OCI-LY7 (cell line): ENCODE results near the gene TGFBR1. TPM values are rescaled to one million over a fixed set of nuclear protein-coding genes. Genes with fewer than 3 reads are reported as not detected.

Experiments
- BruUV-seq: library from RNA; stranded (reverse); fragments of 400-500 nt; replicated peaks from 2 replicates; lab custom pipeline; 2021; lab: Mats Ljungman, UMichigan
- CTCF ChIA-PET: fragments of 300-600 bp; sonication (Branson Sonifier 250); formaldehyde crosslinking; loops from one replicate; lab custom pipeline; 2022; ENCODE audit warnings: antibody characterized with exemption; ENCODE audit not compliant: unreplicated experiment; lab: Charles Lee
- POLR2A ChIA-PET: fragments of 300-600 bp; sonication (Branson Sonifier 250); formaldehyde crosslinking; loops from one replicate; lab custom pipeline; 2022; ENCODE audit warnings: antibody characterized with exemption; lab: Charles Lee
- DNase-seq: peaks from one replicate; pipeline ENCODE4 v3.0.0-alpha.2; 2015; ENCODE audit warnings: low spot score
- H2AFZ ChIP-seq: fragments of 200-600 bp; sonication (generic), shearing (Covaris generic); 2 replicates; pipeline ENCODE4 v1.6.1; 2014; ENCODE audit warnings: mild to moderate bottlenecking, antibody characterized with exemption, low read length, moderate library complexity
- H3K27ac ChIP-seq: fragments of 200-600 bp; sonication (generic); 2 replicates; pipeline ENCODE4 v1.5.1; 2014; ENCODE audit warnings: mixed run types, low read depth, mild to moderate bottlenecking, moderate library complexity, low read length, inconsistent platforms; ENCODE audit not compliant: poor library complexity, severe bottlenecking
- H3K36me3 ChIP-seq: fragments of 200-600 bp; sonication (generic); 2 replicates; pipeline ENCODE4 v1.6.1; 2014; ENCODE audit warnings: mild to moderate bottlenecking, antibody characterized with exemption, low read length, moderate library complexity, mixed read lengths; ENCODE audit not compliant: insufficient read depth
- H3K4me1 ChIP-seq: fragments of 200-600 bp; sonication (generic); 2 replicates; pipeline ENCODE4 v1.5.1; 2014; ENCODE audit warnings: mild to moderate bottlenecking, low read length; ENCODE audit not compliant: insufficient read depth, poor library complexity, severe bottlenecking
- H3K4me2 ChIP-seq: fragments of 200-600 bp; sonication (generic); 2 replicates; pipeline ENCODE4 v1.6.1; 2014; ENCODE audit warnings: mild to moderate bottlenecking, low read length
- H3K4me3 ChIP-seq: fragments of 200-600 bp; sonication (generic); 2 replicates; pipeline ENCODE4 v1.5.1; 2014; ENCODE audit warnings: mild to moderate bottlenecking, low read depth, low read length; ENCODE audit not compliant: poor library complexity, severe bottlenecking
- H3K79me2 ChIP-seq: fragments of 200-600 bp; sonication (generic); 2 replicates; pipeline ENCODE4 v1.6.1; 2016; ENCODE audit warnings: low read depth, mild to moderate bottlenecking, low read length, moderate library complexity, mixed read lengths; ENCODE audit not compliant: insufficient read depth
- H3K9me2 ChIP-seq: fragments of 200-600 bp; sonication (generic); 2 replicates; pipeline ENCODE4 v1.6.1; 2016; ENCODE audit warnings: mild to moderate bottlenecking, low read length, mixed read lengths; ENCODE audit not compliant: insufficient read depth
- H3K9me3 ChIP-seq: fragments of 200-600 bp; sonication (generic); 2 replicates; pipeline ENCODE4 v1.6.1; 2014; ENCODE audit warnings: mild to moderate bottlenecking, mixed run types, low read length, mixed read lengths
- H4K20me1 ChIP-seq: fragments of 200-600 bp; sonication (generic); 2 replicates; pipeline ENCODE4 v1.6.1; 2014; ENCODE audit warnings: mild to moderate bottlenecking, antibody characterized with exemption, low read length, moderate library complexity, mixed read lengths; ENCODE audit not compliant: insufficient read depth
- CTCF ChIP-seq: fragments of 200-600 bp; sonication (generic); conservative IDR thresholded peaks from 2 replicates; pipeline ENCODE4 v1.5.1; 2014; ENCODE audit warnings: mild to moderate bottlenecking, antibody characterized with exemption, low read length, moderate library complexity, mixed read lengths
- EZH2phosphoT487 ChIP-seq: fragments of 200-600 bp; sonication (generic); IDR thresholded peaks from 2 replicates; pipeline ENCODE4 v1.6.1; 2018; ENCODE audit warnings: low read depth, borderline replicate concordance, mild to moderate bottlenecking, mixed run types, antibody characterized with exemption, low read length, moderate library complexity, mixed read lengths
- intact Hi-C: fragments of 100-400 bp; cut with micrococcal nuclease; formaldehyde crosslinking; loops from one replicate; pipeline ENCODE4 v1.10.0; 2022; ENCODE audit not compliant: unreplicated experiment
- total RNA-seq, 2 experiments: library from RNA; depleted of rRNA in 1 of 2; stranded (reverse); fragments of >200 nt in 1 of 2; shearing (Covaris generic) in 1 of 2; gene quantifications; 2 replicates each; pipeline ENCODE4 v1.2.3, GENCODE V29; 2014 to 2022

The TGFBR1 gene
- total RNA-seq, 2 experiments from 2014 or later = 13.6 to 36.7 TPM

- Histone ChIP-seq H4K20me1 (no peaks in the 10 kb centered on the region), H3K9me3 (peaks cover 6% of the 10 kb centered on the region; the same call in 1 of the 2 replicates), H3K9me2 (no peaks in the 10 kb centered on the region), H2AFZ (no peak overlapping the region), H3K4me2 (peak overlapping the region; percentile 2; the same call in 1 of the 2 replicates), H3K36me3 (peaks cover 15% of the 10 kb centered on the region; the same call in 1 of the 2 replicates), H3K79me2 (peaks cover 83% of the 10 kb centered on the region), H3K4me1 (peaks cover 95% of the 10 kb centered on the region), H3K27ac (no peak overlapping the region), H3K4me3 (no peak overlapping the region)
- ChIA-PET CTCF (no interaction called here), POLR2A (interaction anchor here (0.8 to 1.1 kb wide), 6 partner anchors 12 to 1231 kb away, joined by 3 to 5 read pairs (median 3); no protein-coding TSS in a partner anchor)
- no TSS peak for BruUV-seq
- TF ChIP-seq CTCF (no peak), EZH2phosphoT487 (no peak)
- intact Hi-C loops = loop anchor here (10.0 kb wide), 1 partner anchor 979 kb away; the partner anchor contains the start of genes ERP44 and INVS
- no peak for DNase-seq
These were observed 11.1 kb downstream of the TGFBR1 start for GRCh38 chr9:99116003-99116411.

GRCh38 chr9:99118782-99119466, 14.0 kb downstream of the TGFBR1 start:
- H3K4me1 ChIP-seq = peaks cover 95% of the 10 kb centered on the region
- H3K27ac ChIP-seq = peak overlapping the region; percentile 100
- H2AFZ ChIP-seq = peak overlapping the region; percentile 15; the same call in 1 of the 2 replicates
- peak; percentile 81 for DNase-seq
- peaks cover 85% of the 10 kb centered on the region for H3K79me2 ChIP-seq
- intact Hi-C loops = loop anchor here (10.0 kb wide), 1 partner anchor 976 kb away; the partner anchor contains the start of genes ERP44 and INVS
- no peaks in the 10 kb centered on the region for H4K20me1 ChIP-seq
- peaks cover 6% of the 10 kb centered on the region; the same call in 1 of the 2 replicates for H3K9me3 ChIP-seq
- TF ChIP-seq CTCF (no peak), EZH2phosphoT487 (no peak)
- ChIA-PET POLR2A (interaction anchor here (0.6 to 5.2 kb wide), 16 partner anchors 8 to 925 kb away, joined by 3 to 53 read pairs (median 5); partner anchors contain the start of genes ALG2 and TGFBR1), CTCF (interaction anchor here (0.6 kb wide), 1 partner anchor 105 kb away, joined by 3 read pairs; no protein-coding TSS in a partner anchor)
- peak overlapping the region; percentile 91 for H3K4me2 ChIP-seq
- H3K36me3 ChIP-seq = peaks cover 7% of the 10 kb centered on the region
- no peaks in the 10 kb centered on the region for H3K9me2 ChIP-seq
- H3K4me3 ChIP-seq = peak overlapping the region; percentile 63
- BruUV-seq = no TSS peak
